Mesendoderm (in vitro differentiated cells): ENCODE measurements around the gene SPINDOC.
"Not testable (repeated sequence)": the region's sequence is repeated elsewhere in the genome, so short reads cannot be mapped to it uniquely, and the experiment has no call there.

Experiments used
- DNase-seq: peaks from one replicate; pipeline ENCODE4 v3.0.0; 2013
- H2AK5ac ChIP-seq: 2 replicates; pipeline ENCODE4 v1.6.1; 2013; ENCODE audit warnings: low read length, inconsistent platforms
- H2BK120ac ChIP-seq: 2 replicates; pipeline ENCODE4 v1.6.1; 2013; ENCODE audit warnings: low read depth, mild to moderate bottlenecking, low read length, moderate library complexity, mixed read lengths
- H2BK15ac ChIP-seq: replicated peaks from 2 replicates; pipeline ENCODE4 v1.6.1; 2013; ENCODE audit warnings: low read depth, mild to moderate bottlenecking, moderate library complexity
- H2BK5ac ChIP-seq: 2 replicates; pipeline ENCODE4 v1.6.1; 2013; ENCODE audit warnings: low read length, inconsistent platforms
- H3K18ac ChIP-seq: 2 replicates; pipeline ENCODE4 v1.6.1; 2013; ENCODE audit warnings: mild to moderate bottlenecking, low read length, mixed read lengths
- H3K23ac ChIP-seq: one replicate; pipeline ENCODE4 v1.6.1; 2013; ENCODE audit warnings: low read length
- H3K27ac ChIP-seq: 2 replicates; pipeline ENCODE4 v1.5.1; 2013; ENCODE audit warnings: low read depth, mild to moderate bottlenecking, inconsistent platforms, low read length, moderate library complexity
- H3K27me3 ChIP-seq: 2 replicates; pipeline ENCODE4 v1.6.1; 2013; ENCODE audit warnings: low read length, control low read depth, mild to moderate bottlenecking, inconsistent platforms; ENCODE audit not compliant: insufficient read depth, poor library complexity
- H3K36me3 ChIP-seq: 2 replicates; pipeline ENCODE4 v1.6.1; 2013; ENCODE audit warnings: low read length, inconsistent platforms; ENCODE audit not compliant: control insufficient read depth, insufficient read depth
- H3K4ac ChIP-seq: one replicate; pipeline ENCODE4 v1.6.1; 2013; ENCODE audit warnings: low read depth, mild to moderate bottlenecking, low read length, moderate library complexity
- H3K4me1 ChIP-seq: 2 replicates; pipeline ENCODE4 v1.6.1; 2013; ENCODE audit warnings: low read depth, low read length, inconsistent platforms; ENCODE audit not compliant: control insufficient read depth
- H3K4me2 ChIP-seq: 2 replicates; pipeline ENCODE4 v1.6.1; 2013; ENCODE audit warnings: low read length
- H3K4me3 ChIP-seq: 2 replicates; pipeline ENCODE4 v1.5.1; 2013; ENCODE audit warnings: mild to moderate bottlenecking, low read length
- H3K56ac ChIP-seq: one replicate; pipeline ENCODE4 v1.6.1; 2013; ENCODE audit warnings: low read length
- H3K79me1 ChIP-seq: 2 replicates; pipeline ENCODE4 v1.6.1; 2013; ENCODE audit warnings: low read length, inconsistent platforms
- H3K79me2 ChIP-seq: 2 replicates; pipeline ENCODE4 v1.6.1; 2013; ENCODE audit warnings: mild to moderate bottlenecking, low read length; ENCODE audit not compliant: control insufficient read depth, insufficient read depth
- H3K9ac ChIP-seq: 2 replicates; pipeline ENCODE4 v1.6.1; 2013; ENCODE audit warnings: low read length, inconsistent platforms
- H4K5ac ChIP-seq: one replicate; pipeline ENCODE4 v1.6.1; 2013; ENCODE audit warnings: low read length
- H4K8ac ChIP-seq: one replicate; pipeline ENCODE4 v1.6.1; 2013; ENCODE audit warnings: low read depth, mild to moderate bottlenecking, control low read depth, low read length, moderate library complexity
- WGBS: extraction: QIAGEN DNeasy Blood & Tissue Kit; methylation state at CpG from one replicate; pipeline ENCODE4 v1.1.7; 2013; ENCODE audit warnings: low lambda C conversion rate, missing lambda C conversion rate; ENCODE audit not compliant: insufficient coverage; ENCODE audit errors: extremely low coverage; 5-methylcytosine and 5-hydroxymethylcytosine counted together

SPINDOC gene

DNA sequence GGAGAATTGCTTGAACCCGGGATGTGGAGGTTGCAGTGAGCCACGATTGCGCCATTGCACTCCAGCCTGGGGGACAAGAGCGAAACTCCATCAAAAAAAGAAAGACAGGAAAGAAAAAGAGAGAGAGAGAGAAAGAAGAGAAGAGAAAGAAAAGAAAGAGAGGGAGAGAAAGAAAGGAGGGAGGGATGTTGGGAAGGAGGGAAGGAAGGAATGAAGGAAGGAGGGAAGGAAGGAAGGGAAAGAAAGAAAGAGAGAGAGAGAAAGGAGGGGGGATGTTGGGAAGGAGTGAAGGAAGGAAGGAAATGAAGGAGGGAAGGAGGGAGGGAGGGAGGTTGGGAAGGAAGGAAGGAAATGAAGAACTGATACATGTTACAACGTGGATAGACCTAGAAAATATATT lies 12.3 kb upstream of the SPINDOC start:
- H3K79me1 ChIP-seq, result no peaks in the 10 kb centered on the region
- no peak overlapping the region for H4K5ac ChIP-seq
- no peak overlapping the region for H2BK15ac ChIP-seq
- no peaks in the 10 kb centered on the region for H3K4me1 ChIP-seq
- H3K4ac ChIP-seq, result no peak overlapping the region
- no peak overlapping the region for H3K56ac ChIP-seq
- no peaks in the 10 kb centered on the region for H3K27me3 ChIP-seq
- no peak overlapping the region for H3K4me2 ChIP-seq
- H3K23ac ChIP-seq, result no peak overlapping the region
- H2BK120ac ChIP-seq, result no peak overlapping the region
- H4K8ac ChIP-seq, result no peak overlapping the region
- no CpG with 5 or more reads among the region's 5 CpGs for WGBS
- H3K18ac ChIP-seq, result no peak overlapping the region
- no peak for DNase-seq
- H3K27ac ChIP-seq, result no peak overlapping the region
- H3K36me3 ChIP-seq, result no peaks in the 10 kb centered on the region
- H2BK5ac ChIP-seq, result no peak overlapping the region
- no peaks in the 10 kb centered on the region for H3K79me2 ChIP-seq
- H3K4me3 ChIP-seq, result no peak overlapping the region
- no peak overlapping the region for H3K9ac ChIP-seq
- H2AK5ac ChIP-seq, result no peak overlapping the region

DNA sequence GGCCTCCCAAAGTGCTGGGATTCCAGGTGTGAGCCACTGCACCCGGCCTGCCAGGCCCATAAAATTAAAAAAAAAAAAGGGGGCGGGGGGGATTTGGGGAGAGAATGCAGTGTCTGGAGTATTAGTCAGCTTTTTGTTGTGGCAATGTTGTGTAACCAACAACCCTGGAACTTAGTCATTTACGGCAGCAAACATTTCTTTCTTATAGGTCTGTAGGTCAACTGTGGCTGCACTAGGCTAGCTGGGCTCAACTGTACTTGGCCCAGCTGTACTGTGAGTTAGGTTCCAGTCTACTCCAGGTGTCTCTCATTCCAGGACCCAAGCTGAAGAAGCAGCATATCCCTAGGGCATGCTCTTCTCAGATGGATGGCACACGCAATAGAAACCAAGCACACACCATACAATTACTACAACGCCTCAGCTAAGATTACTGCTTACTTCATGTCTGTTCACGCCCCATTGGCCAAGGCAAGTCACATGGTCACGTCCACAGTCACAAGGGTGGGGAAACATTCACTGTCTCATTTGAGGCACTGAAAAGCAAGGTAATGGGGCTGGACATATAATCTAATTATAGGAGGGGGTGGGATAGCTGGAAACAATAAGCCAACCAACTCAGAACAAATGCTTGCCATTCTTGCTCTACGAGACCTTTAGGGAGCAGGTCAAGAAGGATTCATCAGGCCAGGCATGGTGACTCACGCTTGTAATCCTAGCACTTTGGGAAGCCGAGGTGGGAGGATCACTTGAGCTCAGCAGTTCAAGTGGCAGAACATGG lies 10.4 kb upstream of the SPINDOC start:
- no peak overlapping the region for H2BK5ac ChIP-seq
- no peak overlapping the region for H3K4ac ChIP-seq
- no peaks in the 10 kb centered on the region for H3K36me3 ChIP-seq
- peak; percentile 81 for DNase-seq
- no peak overlapping the region for H3K27ac ChIP-seq
- H3K27me3 ChIP-seq, result no peaks in the 10 kb centered on the region
- H2BK15ac ChIP-seq, result no peak overlapping the region
- no peak overlapping the region for H3K9ac ChIP-seq
- no peak overlapping the region for H3K18ac ChIP-seq
- H3K4me1 ChIP-seq, result no peaks in the 10 kb centered on the region
- H4K5ac ChIP-seq, result no peak overlapping the region
- H3K4me2 ChIP-seq, result no peak overlapping the region
- H3K4me3 ChIP-seq, result no peak overlapping the region
- H2BK120ac ChIP-seq, result no peak overlapping the region
- no peak overlapping the region for H2AK5ac ChIP-seq
- no peak overlapping the region for H4K8ac ChIP-seq
- H3K56ac ChIP-seq, result no peak overlapping the region
- no CpG with 5 or more reads among the region's 10 CpGs for WGBS
- no peaks in the 10 kb centered on the region for H3K79me1 ChIP-seq
- no peaks in the 10 kb centered on the region for H3K79me2 ChIP-seq
- no peak overlapping the region for H3K23ac ChIP-seq

DNA sequence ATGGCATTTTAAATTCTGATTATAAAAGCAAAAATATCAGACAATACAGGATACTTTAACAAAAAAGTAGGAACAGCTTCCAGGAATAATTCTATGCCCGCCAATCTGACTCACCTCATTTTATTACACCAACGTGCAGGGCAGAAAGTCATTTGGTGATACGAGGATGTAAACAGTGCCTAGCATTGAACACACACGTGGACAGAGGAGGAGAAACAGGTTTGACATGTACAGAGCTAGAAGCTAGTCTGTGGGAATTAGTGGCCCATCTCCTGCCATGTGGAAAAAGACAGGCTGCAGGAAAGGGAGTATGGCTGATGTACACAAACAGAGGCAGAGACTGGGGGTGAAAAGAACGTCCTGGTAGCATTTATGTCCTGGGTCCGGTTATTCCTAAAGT lies 9.0 kb upstream of the SPINDOC start:
- H2BK15ac ChIP-seq, result no peak overlapping the region
- H2BK5ac ChIP-seq, result no peak overlapping the region
- no peak overlapping the region for H3K4ac ChIP-seq
- no peaks in the 10 kb centered on the region for H3K4me1 ChIP-seq
- H4K8ac ChIP-seq, result no peak overlapping the region
- H3K18ac ChIP-seq, result no peak overlapping the region
- H3K27ac ChIP-seq, result no peak overlapping the region
- no peak overlapping the region for H3K4me3 ChIP-seq
- WGBS, result no CpG with 5 or more reads among the region's 6 CpGs
- no peaks in the 10 kb centered on the region for H3K79me1 ChIP-seq
- no peak overlapping the region for H3K4me2 ChIP-seq
- no peak overlapping the region for H3K9ac ChIP-seq
- H3K23ac ChIP-seq, result no peak overlapping the region
- H4K5ac ChIP-seq, result no peak overlapping the region
- H3K56ac ChIP-seq, result no peak overlapping the region
- no peaks in the 10 kb centered on the region for H3K27me3 ChIP-seq
- no peak for DNase-seq
- H2BK120ac ChIP-seq, result no peak overlapping the region
- no peaks in the 10 kb centered on the region for H3K79me2 ChIP-seq
- H2AK5ac ChIP-seq, result no peak overlapping the region
- no peaks in the 10 kb centered on the region for H3K36me3 ChIP-seq

DNA sequence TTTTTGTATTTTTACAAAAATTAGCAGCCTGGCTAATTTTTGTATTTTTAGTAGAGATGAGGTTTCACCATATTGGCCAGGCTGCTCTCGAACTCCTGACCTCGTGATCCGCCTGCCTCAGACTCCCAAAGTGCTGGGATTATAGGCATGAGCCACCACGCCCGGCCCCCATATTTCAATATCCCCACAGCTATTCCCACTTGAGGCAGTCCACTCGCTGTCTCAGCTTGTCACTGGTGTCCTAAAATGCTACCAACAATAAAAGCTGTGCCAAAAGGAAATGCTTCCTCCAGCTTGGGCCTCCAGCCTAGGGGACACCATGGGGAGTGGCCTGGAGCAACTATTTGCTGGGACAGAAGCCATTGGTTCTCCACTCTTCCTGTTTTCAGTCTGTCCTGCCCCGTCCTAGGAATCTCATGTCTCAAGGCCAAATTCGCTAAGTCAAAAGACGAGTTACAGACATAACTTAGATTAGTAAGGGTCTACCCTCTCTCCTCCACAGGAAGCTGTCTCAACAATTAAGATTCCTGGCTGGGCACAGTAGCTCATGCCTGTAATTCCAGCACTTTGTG lies 7.3 kb upstream of the SPINDOC start:
- no peak overlapping the region for H3K56ac ChIP-seq
- H3K36me3 ChIP-seq, result no peaks in the 10 kb centered on the region
- no peak overlapping the region for H2BK120ac ChIP-seq
- H3K4me2 ChIP-seq, result no peak overlapping the region
- H2BK5ac ChIP-seq, result no peak overlapping the region
- H3K18ac ChIP-seq, result no peak overlapping the region
- H3K27me3 ChIP-seq, result no peaks in the 10 kb centered on the region
- no peak overlapping the region for H3K4ac ChIP-seq
- H3K79me2 ChIP-seq, result no peaks in the 10 kb centered on the region
- H3K23ac ChIP-seq, result no peak overlapping the region
- no peaks in the 10 kb centered on the region for H3K79me1 ChIP-seq
- H3K4me3 ChIP-seq, result no peak overlapping the region
- DNase-seq, result peak; percentile 76
- no peak overlapping the region for H4K5ac ChIP-seq
- no peak overlapping the region for H2BK15ac ChIP-seq
- H3K9ac ChIP-seq, result no peak overlapping the region
- no peak overlapping the region for H3K27ac ChIP-seq
- no peak overlapping the region for H4K8ac ChIP-seq
- no CpG with 5 or more reads among the region's 9 CpGs for WGBS
- H3K4me1 ChIP-seq, result no peaks in the 10 kb centered on the region
- H2AK5ac ChIP-seq, result no peak overlapping the region

DNA sequence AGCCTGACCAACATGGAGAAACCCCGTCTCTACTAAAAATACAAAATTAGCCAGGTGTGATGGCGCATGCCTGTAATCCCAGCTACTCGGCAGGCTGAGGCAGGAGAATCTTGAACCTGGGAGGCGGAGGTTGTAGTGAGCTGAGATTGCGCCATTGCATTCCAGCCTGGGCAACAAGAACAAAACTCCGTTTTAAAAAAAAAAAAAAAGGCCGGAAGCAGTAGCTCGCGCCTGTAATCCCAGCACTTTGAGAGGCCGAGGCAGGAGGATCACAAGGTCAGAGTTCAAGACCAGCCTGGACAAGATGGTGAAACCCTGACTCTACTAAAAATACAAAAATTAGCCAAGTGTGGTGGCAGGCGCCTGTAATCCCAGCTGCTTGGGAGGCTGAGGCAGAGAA lies 2.9 kb upstream of the SPINDOC start:
- not testable (repeated sequence) for H3K56ac ChIP-seq, H3K23ac ChIP-seq, H2AK5ac ChIP-seq, H2BK120ac ChIP-seq, H3K4ac ChIP-seq, H3K4me3 ChIP-seq, DNase-seq, H3K18ac ChIP-seq, H2BK15ac ChIP-seq, H3K9ac ChIP-seq, H2BK5ac ChIP-seq, H4K5ac ChIP-seq, H3K36me3 ChIP-seq, H3K27ac ChIP-seq, H3K27me3 ChIP-seq, H3K79me1 ChIP-seq, H3K4me2 ChIP-seq, H4K8ac ChIP-seq
- peaks cover 19% of the 10 kb centered on the region for H3K79me2 ChIP-seq
- no CpG with 5 or more reads among the region's 11 CpGs for WGBS
- H3K4me1 ChIP-seq, result peaks cover 13% of the 10 kb centered on the region

DNA sequence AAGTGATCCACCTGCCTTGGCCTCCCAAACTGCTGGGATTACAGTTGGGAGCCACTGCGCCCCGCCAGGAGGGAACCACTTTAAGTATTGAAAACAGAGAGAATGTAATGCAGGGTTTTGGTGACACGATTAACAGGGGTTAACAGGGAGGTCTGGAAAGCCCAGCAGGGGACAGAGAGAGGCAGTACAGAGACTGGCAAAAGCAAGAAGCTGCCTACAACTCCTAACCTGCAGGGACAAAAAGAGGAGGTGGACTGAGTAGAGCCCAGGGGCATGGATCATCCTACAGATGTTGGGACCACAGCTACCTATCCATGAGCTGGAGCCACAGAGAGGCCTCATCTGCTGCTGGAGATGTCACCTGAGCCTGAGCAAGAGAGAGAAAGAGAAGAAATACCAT lies 1.7 kb upstream of the SPINDOC start:
- Histone ChIP-seq H3K4ac (no peak overlapping the region), H2BK120ac (no peak overlapping the region), H3K27me3 (no peaks in the 10 kb centered on the region), H3K79me2 (peaks cover 30% of the 10 kb centered on the region), H3K4me3 (no peak overlapping the region), H3K23ac (no peak overlapping the region), H2AK5ac (no peak overlapping the region), H3K4me1 (peaks cover 14% of the 10 kb centered on the region), H3K27ac (no peak overlapping the region), H3K79me1 (peaks cover 18% of the 10 kb centered on the region), H4K8ac (no peak overlapping the region), H3K56ac (no peak overlapping the region), H3K36me3 (peaks cover 7% of the 10 kb centered on the region), H3K9ac (no peak overlapping the region), H3K18ac (no peak overlapping the region), H3K4me2 (no peak overlapping the region), H2BK5ac (no peak overlapping the region), H2BK15ac (no peak overlapping the region), H4K5ac (no peak overlapping the region)
- no CpG with 5 or more reads among the region's 3 CpGs for WGBS
- DNase-seq, result peak; percentile 11
